Prostate gland (tissue), 2 donors: ENCODE data around the gene CRMP1.

ENCODE experiments used
- POLR2A ChIP-seq: fragments of 450-650 bp; IDR thresholded peaks from one replicate; pipeline ENCODE4 v1.6.1; 2016; ENCODE audit warnings: antibody characterized with exemption, mild to moderate bottlenecking
- POLR2AphosphoS5 ChIP-seq: sonication (generic); formaldehyde crosslinking; IDR thresholded peaks from one replicate; pipeline ENCODE4 v1.6.1; 2017; ENCODE audit warnings: antibody characterized with exemption
- TF ChIP-seq, protein P1 (sequence below), 4 experiments: fragments of 200-600 bp in 2 of 4; fragments of 450-650 bp in 2 of 4; sonication (generic) in 2 of 4; IDR thresholded peaks; 1 replicate in 3 of 4; 2 replicates in 1 of 4; pipeline ENCODE4 v1.5.1; 2016 to 2019; ENCODE audit warnings: antibody characterized with exemption in 4 of 4, mild to moderate bottlenecking in 2 of 4, moderate library complexity in 2 of 4

DNA sequence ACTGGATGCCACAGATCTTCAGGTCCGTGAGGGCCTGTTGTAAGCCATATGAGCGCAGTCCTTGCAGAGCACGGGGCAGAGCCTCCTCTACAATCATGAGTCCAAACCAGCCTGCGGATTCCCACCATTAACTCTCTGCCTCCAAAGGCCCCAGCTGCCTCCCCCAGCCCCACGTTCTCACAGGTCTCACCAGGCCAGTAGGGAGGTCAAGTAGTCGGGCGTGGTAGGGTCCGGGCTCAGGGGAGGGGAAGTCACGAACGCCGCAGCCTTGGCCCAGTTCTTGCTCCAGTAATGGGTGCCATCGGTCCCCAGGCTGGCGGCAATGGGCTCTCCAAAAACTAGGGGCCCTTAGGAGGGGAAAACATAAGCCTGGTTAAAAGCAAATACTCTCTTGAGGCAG is 53.6 kb downstream of the CRMP1 start:
- TF ChIP-seq POLR2A: no peak
- TF ChIP-seq, protein P1, sequence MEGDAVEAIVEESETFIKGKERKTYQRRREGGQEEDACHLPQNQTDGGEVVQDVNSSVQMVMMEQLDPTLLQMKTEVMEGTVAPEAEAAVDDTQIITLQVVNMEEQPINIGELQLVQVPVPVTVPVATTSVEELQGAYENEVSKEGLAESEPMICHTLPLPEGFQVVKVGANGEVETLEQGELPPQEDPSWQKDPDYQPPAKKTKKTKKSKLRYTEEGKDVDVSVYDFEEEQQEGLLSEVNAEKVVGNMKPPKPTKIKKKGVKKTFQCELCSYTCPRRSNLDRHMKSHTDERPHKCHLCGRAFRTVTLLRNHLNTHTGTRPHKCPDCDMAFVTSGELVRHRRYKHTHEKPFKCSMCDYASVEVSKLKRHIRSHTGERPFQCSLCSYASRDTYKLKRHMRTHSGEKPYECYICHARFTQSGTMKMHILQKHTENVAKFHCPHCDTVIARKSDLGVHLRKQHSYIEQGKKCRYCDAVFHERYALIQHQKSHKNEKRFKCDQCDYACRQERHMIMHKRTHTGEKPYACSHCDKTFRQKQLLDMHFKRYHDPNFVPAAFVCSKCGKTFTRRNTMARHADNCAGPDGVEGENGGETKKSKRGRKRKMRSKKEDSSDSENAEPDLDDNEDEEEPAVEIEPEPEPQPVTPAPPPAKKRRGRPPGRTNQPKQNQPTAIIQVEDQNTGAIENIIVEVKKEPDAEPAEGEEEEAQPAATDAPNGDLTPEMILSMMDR (IDR thresholded peaks at IDR 0.05): no peak
- no peak for TF ChIP-seq POLR2AphosphoS5
